Measurements from ENCODE around the gene PKD2L2. TPM values are rescaled to one million over a fixed set of nuclear protein-coding genes. Genes with fewer than 3 reads are reported as not detected.

PKD2L2 gene
- total and polyA plus RNA-seq, 9 of the 15 experiments (the other 6 are each of a cell fraction or from before 2014, with no cell fraction given): 0.08 to 0.25 (median 0.11) TPM; not detected in 5

GRCh38 chr5:137921931-137922330, 32.7 kb downstream of the PKD2L2 start:
- Histone ChIP-seq H3K4me1 (replicated peaks in 1 of 2; ENCODE audit: control insufficient read depth in 2 of 2, insufficient read depth in 2 of 2, low read length in 2 of 2) (no peaks in the 10 kb centered on the region), H3K27me3 (ENCODE audit: control insufficient read depth in 2 of 2, insufficient read depth in 2 of 2, low read length in 2 of 2) (no peaks in the 10 kb centered on the region), H3K79me2 (ENCODE audit: control insufficient read depth, insufficient read depth, low read length) (no peaks in the 10 kb centered on the region), H3K4me2 (ENCODE audit: insufficient read depth, low read length) (no peak overlapping the region), H2AFZ (ENCODE audit: low read depth, low read length) (no peak overlapping the region), H3K4me3 (no peak overlapping the region), H4K20me1 (replicated peaks; ENCODE audit: control insufficient read depth, insufficient read depth, low read length) (no peaks in the 10 kb centered on the region), H3K36me3 (ENCODE audit: control insufficient read depth, insufficient read depth, low read length) (no peaks in the 10 kb centered on the region), H3K9me1 (ENCODE audit: control insufficient read depth, insufficient read depth, low read length) (no peaks in the 10 kb centered on the region), H3K9me3 (replicated peaks; ENCODE audit: control insufficient read depth, insufficient read depth, low read depth, low read length) (no peaks in the 10 kb centered on the region), H3K9ac (ENCODE audit: insufficient read depth in 1 of 2, low read depth in 2 of 2, low read length in 2 of 2) (no peak overlapping the region), H3K27ac (ENCODE audit: extremely low read depth, low read depth, low read length) (no peak overlapping the region)
- BruUV-seq (replicated peaks): no TSS peak
- no peak for TF ChIP-seq ZHX1 (conservative IDR thresholded peaks at IDR 0.05; ENCODE audit: low read length)
- TF ChIP-seq, protein P1, sequence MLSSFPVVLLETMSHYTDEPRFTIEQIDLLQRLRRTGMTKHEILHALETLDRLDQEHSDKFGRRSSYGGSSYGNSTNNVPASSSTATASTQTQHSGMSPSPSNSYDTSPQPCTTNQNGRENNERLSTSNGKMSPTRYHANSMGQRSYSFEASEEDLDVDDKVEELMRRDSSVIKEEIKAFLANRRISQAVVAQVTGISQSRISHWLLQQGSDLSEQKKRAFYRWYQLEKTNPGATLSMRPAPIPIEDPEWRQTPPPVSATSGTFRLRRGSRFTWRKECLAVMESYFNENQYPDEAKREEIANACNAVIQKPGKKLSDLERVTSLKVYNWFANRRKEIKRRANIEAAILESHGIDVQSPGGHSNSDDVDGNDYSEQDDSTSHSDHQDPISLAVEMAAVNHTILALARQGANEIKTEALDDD (IDR thresholded peaks at IDR 0.05): peak; percentile 40; the same call in 1 of the 2 replicates
- no peak for TF ChIP-seq STAT5A (IDR thresholded peaks at IDR 0.05; ENCODE audit: borderline replicate concordance, low read length)
- intact Hi-C loops (cut with micrococcal nuclease) (no loop called here), in situ Hi-C loops (cut with MboI) (no loop called here)
- FAIRE-seq: no peak
- ATAC-seq: no peak
- CTCF ChIA-PET (ENCODE audit: low intra/inter-chr PET ratio): no interaction called here
- no peak for DNase-seq (ENCODE audit: extremely low read depth in 1 of 4, low spot score in 3 of 4)
- POLR2A ChIA-PET: interaction anchor here (1.0 to 1.2 kb wide), 4 partner anchors 9 to 14 kb away, joined by 3 to 4 read pairs (median 4); no protein-coding TSS in a partner anchor
- WGBS (ENCODE audit: insufficient coverage, low coverage, missing lambda C conversion rate): 12% methylated on average over 3 of the region's 3 CpGs
